ENCODE results near the gene TMEM11.

The TMEM11 gene

GRCh38 chr17:21174186-21174585, 39.8 kb downstream of the TMEM11 start:
- TF ChIP-seq, protein P1, sequence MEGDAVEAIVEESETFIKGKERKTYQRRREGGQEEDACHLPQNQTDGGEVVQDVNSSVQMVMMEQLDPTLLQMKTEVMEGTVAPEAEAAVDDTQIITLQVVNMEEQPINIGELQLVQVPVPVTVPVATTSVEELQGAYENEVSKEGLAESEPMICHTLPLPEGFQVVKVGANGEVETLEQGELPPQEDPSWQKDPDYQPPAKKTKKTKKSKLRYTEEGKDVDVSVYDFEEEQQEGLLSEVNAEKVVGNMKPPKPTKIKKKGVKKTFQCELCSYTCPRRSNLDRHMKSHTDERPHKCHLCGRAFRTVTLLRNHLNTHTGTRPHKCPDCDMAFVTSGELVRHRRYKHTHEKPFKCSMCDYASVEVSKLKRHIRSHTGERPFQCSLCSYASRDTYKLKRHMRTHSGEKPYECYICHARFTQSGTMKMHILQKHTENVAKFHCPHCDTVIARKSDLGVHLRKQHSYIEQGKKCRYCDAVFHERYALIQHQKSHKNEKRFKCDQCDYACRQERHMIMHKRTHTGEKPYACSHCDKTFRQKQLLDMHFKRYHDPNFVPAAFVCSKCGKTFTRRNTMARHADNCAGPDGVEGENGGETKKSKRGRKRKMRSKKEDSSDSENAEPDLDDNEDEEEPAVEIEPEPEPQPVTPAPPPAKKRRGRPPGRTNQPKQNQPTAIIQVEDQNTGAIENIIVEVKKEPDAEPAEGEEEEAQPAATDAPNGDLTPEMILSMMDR (IDR thresholded peaks at IDR 0.05; ENCODE audit: low read length, missing control alignments) = no peak

GRCh38 chr17:21173543-21173942, 40.4 kb downstream of the TMEM11 start:
- DNase-seq (ENCODE audit: low read depth) = no peak
- TF ChIP-seq, protein P1 (IDR thresholded peaks at IDR 0.05; ENCODE audit: low read length, missing control alignments) = no peak
- H3K4me3 ChIP-seq (replicated peaks; ENCODE audit: low read depth, low read length) = no peak overlapping the region

More at GRCh38 chr17:21174186-21174585, 39.8 kb downstream of the TMEM11 start:
- no peak overlapping the region for H3K4me3 ChIP-seq (replicated peaks; ENCODE audit: low read depth, low read length)
- no peak for DNase-seq (ENCODE audit: low read depth)

DNA sequence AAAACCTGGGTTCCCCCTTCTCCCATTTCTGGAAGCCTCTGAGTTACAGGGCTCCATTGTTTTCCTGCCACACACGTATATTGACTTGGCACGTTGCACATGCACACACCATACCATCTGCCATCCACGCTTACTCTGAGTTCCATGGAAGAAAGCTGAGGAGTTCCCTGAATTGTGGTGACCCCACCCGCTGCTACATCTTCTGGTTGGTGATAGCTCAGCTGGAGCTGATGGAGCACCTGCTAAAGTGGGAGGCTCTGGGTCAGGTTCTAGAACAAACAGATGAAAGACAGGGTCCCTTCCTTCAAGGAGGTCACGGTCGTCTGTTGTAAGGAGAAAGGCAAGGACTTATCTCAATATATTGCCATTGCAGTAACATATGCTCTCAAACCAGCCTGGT, 41.1 kb downstream of the TMEM11 start:
- TF ChIP-seq, protein P1 (IDR thresholded peaks at IDR 0.05; ENCODE audit: low read length, missing control alignments) = no peak
- no peak for DNase-seq (ENCODE audit: low read depth)

DNA sequence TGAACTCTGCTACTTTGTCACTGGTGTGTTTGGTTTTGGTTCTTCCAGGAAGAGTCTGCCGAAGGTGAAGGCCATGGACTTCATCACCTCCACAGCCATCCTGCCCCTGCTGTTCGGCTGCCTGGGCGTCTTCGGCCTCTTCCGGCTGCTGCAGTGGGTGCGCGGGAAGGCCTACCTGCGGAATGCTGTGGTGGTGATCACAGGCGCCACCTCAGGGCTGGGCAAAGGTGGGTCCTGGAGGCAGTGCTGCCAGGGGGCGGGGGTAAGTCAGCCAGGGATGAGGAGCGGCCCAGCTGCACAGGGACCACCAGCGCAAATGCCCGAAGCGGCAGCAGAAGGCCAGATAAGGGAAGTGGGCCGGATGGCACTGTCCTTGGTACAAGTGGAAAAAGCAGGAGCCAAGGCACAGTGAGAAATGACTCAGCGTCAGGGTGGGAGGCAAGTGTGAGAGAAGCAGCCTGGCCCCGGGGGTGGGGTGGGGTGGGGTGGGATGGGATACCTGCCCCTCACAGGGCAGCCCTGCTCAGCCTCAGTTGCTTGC, 41.9 kb downstream of the TMEM11 start:
- DNase-seq (ENCODE audit: low read depth) = no peak
- TF ChIP-seq, protein P1 (IDR thresholded peaks at IDR 0.05; ENCODE audit: low read length, missing control alignments) = no peak
- no peak overlapping the region for H3K4me3 ChIP-seq (replicated peaks; ENCODE audit: low read depth, low read length)

More for the DNA sequence above, 41.1 kb downstream of the TMEM11 start:
- no peak overlapping the region for H3K4me3 ChIP-seq (replicated peaks; ENCODE audit: low read depth, low read length)

DNA sequence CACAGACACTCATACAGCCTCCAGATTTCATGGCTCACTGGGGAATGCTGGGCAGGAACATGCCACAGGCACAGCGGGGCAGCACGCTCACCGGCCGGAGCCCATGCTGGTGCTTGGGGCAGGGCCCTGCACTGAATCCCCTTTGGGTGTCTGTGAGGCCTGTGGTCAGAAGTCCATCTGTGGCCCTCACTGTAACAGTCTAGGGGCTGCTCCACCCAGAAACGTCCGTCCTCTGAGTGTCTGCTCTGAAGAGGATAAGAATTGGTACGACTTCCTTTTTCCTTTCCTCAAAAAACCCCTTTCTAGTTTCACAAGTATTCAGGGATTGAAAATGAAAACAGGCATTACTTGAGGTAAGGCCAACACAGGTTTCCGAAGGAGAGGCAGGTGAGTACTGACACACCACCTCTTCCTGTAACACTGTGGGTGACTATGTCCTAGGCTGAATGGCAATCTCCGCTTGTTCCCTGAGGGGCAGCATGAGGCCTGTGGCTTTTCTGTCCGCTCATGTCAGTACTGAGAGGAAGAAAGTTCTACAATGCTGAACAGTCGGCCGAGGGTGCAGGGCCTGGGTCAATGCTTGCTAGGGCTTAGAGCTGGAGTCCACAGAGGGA, 42.5 kb downstream of the TMEM11 start:
- H3K4me3 ChIP-seq (replicated peaks; ENCODE audit: low read depth, low read length) = no peak overlapping the region
- DNase-seq (ENCODE audit: low read depth) = no peak
- TF ChIP-seq, protein P1 (IDR thresholded peaks at IDR 0.05; ENCODE audit: low read length, missing control alignments) = no peak

DNA sequence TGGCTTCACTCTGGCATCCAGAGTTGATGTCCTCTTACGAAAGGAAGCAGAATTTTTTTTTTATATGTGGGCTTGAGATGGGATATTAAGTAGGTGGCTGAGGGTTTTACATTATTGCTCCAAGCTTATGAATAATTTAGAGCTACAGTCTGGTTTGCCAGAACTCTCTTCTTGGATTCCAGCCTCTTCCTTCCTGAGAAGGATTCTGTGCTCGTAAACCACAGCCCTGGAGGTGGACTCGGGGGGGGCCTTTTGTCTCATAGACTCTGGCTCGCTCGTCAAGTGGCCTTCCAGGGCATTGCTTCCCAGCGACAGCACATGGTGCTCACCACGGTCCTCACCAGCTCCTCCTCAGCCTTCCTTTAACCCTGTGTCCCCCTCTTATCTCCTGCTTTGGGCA, 43.2 kb downstream of the TMEM11 start:
- no peak for DNase-seq (ENCODE audit: low read depth)
- TF ChIP-seq, protein P1 (IDR thresholded peaks at IDR 0.05; ENCODE audit: low read length, missing control alignments) = no peak
- no peak overlapping the region for H3K4me3 ChIP-seq (replicated peaks; ENCODE audit: low read depth, low read length)

DNA sequence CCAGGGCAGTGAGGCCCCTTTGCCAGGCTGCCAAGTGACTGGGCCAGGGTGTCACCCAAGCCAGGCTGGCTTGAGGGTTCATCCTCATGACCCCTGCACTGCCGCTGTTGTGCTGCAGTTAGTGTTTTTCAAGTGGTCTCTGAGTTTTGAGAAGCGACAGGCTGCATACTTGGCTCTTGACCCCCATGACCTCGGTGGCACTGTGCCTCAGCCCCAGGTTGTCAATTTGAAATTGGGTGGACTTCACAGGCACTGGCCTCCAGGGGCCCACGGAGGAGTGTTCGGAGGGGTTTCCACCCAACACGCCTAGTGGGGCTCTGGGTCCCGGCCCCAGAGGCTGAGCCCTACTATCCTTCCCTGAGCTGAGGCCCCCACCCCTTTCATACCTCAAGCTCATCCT, 44.5 kb downstream of the TMEM11 start:
- no peak for DNase-seq (ENCODE audit: low read depth)
- TF ChIP-seq, protein P1 (IDR thresholded peaks at IDR 0.05; ENCODE audit: low read length, missing control alignments) = no peak
- H3K4me3 ChIP-seq (replicated peaks; ENCODE audit: low read depth, low read length) = no peak overlapping the region

All from fibroblast of pulmonary artery (primary cell).